Gastrocnemius medialis (tissue), 4 donors: ENCODE measurements around the gene SYNGR2.

Experiments
- POLR2A ChIP-seq, 2 donors: fragments of 450-650 bp; IDR thresholded peaks; one replicate each; pipeline ENCODE4 v1.6.1; 2017; ENCODE audit warnings: antibody characterized with exemption in 2 of 2, mild to moderate bottlenecking in 2 of 2, moderate library complexity in 2 of 2
- TF ChIP-seq, protein P1 (sequence below), 5 experiments: fragments of 450-650 bp in 3 of 5; fragments of 200-600 bp in 2 of 5; sonication (generic) in 2 of 5; IDR thresholded peaks in 4 of 5; conservative IDR thresholded peaks in 1 of 5; 1 replicate in 4 of 5; 2 replicates in 1 of 5; pipeline ENCODE4 v1.5.1; 2016 to 2019; ENCODE audit warnings: antibody characterized with exemption in 5 of 5, mild to moderate bottlenecking in 3 of 5, moderate library complexity in 3 of 5

DNA sequence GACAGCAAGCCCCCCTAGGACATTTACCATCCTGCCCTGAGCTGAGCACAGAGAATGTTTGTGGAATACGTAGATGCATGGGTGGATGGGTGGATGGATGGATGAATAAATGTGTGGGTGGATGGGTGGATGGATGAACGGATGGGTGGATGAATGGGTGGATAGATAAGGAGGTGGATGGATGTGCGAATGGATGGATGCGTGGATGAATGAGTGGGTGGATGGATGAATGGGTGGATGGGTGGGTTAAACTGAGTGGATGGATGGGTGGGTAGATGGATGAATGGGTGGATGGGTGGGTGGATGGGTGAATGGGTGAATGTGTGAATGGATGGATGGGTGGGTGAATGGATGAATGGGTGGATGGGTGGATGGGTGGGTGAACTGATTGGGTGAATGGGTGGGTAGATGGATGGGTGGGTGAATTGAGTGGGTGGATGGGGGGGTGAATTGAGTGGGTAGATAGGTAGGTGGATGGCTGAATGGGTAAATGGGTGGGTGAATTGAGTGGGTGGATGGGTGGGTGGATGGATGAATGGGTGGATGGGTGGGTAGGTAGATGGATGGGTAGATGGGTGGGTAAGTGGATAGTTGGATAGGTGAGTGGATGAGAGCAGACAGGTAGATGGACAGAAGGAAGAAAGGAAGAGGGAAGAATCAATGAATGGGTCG lies 45.0 kb upstream of the SYNGR2 start:
- TF ChIP-seq POLR2A (IDR thresholded peaks at IDR 0.05) = no peak
- TF ChIP-seq, protein P1, sequence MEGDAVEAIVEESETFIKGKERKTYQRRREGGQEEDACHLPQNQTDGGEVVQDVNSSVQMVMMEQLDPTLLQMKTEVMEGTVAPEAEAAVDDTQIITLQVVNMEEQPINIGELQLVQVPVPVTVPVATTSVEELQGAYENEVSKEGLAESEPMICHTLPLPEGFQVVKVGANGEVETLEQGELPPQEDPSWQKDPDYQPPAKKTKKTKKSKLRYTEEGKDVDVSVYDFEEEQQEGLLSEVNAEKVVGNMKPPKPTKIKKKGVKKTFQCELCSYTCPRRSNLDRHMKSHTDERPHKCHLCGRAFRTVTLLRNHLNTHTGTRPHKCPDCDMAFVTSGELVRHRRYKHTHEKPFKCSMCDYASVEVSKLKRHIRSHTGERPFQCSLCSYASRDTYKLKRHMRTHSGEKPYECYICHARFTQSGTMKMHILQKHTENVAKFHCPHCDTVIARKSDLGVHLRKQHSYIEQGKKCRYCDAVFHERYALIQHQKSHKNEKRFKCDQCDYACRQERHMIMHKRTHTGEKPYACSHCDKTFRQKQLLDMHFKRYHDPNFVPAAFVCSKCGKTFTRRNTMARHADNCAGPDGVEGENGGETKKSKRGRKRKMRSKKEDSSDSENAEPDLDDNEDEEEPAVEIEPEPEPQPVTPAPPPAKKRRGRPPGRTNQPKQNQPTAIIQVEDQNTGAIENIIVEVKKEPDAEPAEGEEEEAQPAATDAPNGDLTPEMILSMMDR (IDR thresholded peaks at IDR 0.05 in 4 of 5, conservative IDR thresholded peaks at IDR 0.05 in 1 of 5) = no peak
